Measurements from ENCODE around the gene CLNK. TPM values are rescaled to one million over a fixed set of nuclear protein-coding genes. Genes with fewer than 3 reads are reported as not detected.
A peak's percentile ranks its signal among the peaks of the same experiment; 100 is the strongest.
"Not testable (repeated sequence)": the region's sequence is repeated elsewhere in the genome, so short reads cannot be mapped to it uniquely, and the experiment has no call there.

The CLNK gene
- total and polyA plus RNA-seq, 12 donors, result 0.07 to 0.35 (median 0.26) TPM; not detected in 9

GRCh38 chr4:10622728-10623127 is 61.8 kb downstream of the CLNK start:
- no peaks in the 10 kb centered on the region for H3K27me3 ChIP-seq
- no peaks in the 10 kb centered on the region for H3K4me1 ChIP-seq (replicated peaks in 1 of 2)
- WGBS, 4 donors, result 78 to 94% (median 83%) methylated on average over 2 of the region's 2 CpGs
- intact Hi-C loops (cut with DNase I), result no loop called here
- DNase-seq, result no peak
- TF ChIP-seq POLR2A (IDR thresholded peaks at IDR 0.05), result no peak
- TF ChIP-seq, protein P1, sequence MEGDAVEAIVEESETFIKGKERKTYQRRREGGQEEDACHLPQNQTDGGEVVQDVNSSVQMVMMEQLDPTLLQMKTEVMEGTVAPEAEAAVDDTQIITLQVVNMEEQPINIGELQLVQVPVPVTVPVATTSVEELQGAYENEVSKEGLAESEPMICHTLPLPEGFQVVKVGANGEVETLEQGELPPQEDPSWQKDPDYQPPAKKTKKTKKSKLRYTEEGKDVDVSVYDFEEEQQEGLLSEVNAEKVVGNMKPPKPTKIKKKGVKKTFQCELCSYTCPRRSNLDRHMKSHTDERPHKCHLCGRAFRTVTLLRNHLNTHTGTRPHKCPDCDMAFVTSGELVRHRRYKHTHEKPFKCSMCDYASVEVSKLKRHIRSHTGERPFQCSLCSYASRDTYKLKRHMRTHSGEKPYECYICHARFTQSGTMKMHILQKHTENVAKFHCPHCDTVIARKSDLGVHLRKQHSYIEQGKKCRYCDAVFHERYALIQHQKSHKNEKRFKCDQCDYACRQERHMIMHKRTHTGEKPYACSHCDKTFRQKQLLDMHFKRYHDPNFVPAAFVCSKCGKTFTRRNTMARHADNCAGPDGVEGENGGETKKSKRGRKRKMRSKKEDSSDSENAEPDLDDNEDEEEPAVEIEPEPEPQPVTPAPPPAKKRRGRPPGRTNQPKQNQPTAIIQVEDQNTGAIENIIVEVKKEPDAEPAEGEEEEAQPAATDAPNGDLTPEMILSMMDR (IDR thresholded peaks at IDR 0.05), result peak in 1 of 6 experiments; percentile 8
- H3K9me3 ChIP-seq (replicated peaks in 1 of 3), result no peaks in the 10 kb centered on the region
- no peak overlapping the region for H3K27ac ChIP-seq
- H3K36me3 ChIP-seq (replicated peaks in 1 of 2), result no peaks in the 10 kb centered on the region
- H3K4me3 ChIP-seq, result no peak overlapping the region

- H3K36me3 ChIP-seq (replicated peaks in 1 of 2), result no peaks in the 10 kb centered on the region
- no peaks in the 10 kb centered on the region for H3K9me3 ChIP-seq (replicated peaks in 1 of 3)
- H3K27me3 ChIP-seq, result no peaks in the 10 kb centered on the region
- TF ChIP-seq, protein P1 (IDR thresholded peaks at IDR 0.05), result no peak
- no peak for TF ChIP-seq POLR2A (IDR thresholded peaks at IDR 0.05)
- H3K4me1 ChIP-seq (replicated peaks in 1 of 2), result no peaks in the 10 kb centered on the region
- WGBS, 4 donors, result 60 to 71% (median 63%) methylated on average over 13 of the region's 13 CpGs
- H3K27ac ChIP-seq, result no peak overlapping the region
- intact Hi-C loops (cut with DNase I), result no loop called here
- DNase-seq, result peak in 6 of 7 donors; percentile 16 to 36 (median 22)
- no peak overlapping the region for H3K4me3 ChIP-seq
Measured at GRCh38 chr4:10620935-10621488, 63.6 kb downstream of the CLNK start.

- WGBS, 4 donors, result 84 to 92% (median 85%) methylated on average over 11 of the region's 11 CpGs
- H3K27me3 ChIP-seq, result no peaks in the 10 kb centered on the region
- TF ChIP-seq, protein P1 (IDR thresholded peaks at IDR 0.05), result no peak
- TF ChIP-seq POLR2A (IDR thresholded peaks at IDR 0.05), result no peak
- no peaks in the 10 kb centered on the region for H3K9me3 ChIP-seq (replicated peaks in 1 of 3)
- no peaks in the 10 kb centered on the region for H3K36me3 ChIP-seq (replicated peaks in 1 of 2)
- no peak overlapping the region for H3K27ac ChIP-seq
- no peak for DNase-seq
- intact Hi-C loops (cut with DNase I), result no loop called here
- H3K4me3 ChIP-seq, result no peak overlapping the region
- H3K4me1 ChIP-seq (replicated peaks in 1 of 2), result no peaks in the 10 kb centered on the region
Measured at GRCh38 chr4:10619855-10620254, 64.7 kb downstream of the CLNK start.

DNA sequence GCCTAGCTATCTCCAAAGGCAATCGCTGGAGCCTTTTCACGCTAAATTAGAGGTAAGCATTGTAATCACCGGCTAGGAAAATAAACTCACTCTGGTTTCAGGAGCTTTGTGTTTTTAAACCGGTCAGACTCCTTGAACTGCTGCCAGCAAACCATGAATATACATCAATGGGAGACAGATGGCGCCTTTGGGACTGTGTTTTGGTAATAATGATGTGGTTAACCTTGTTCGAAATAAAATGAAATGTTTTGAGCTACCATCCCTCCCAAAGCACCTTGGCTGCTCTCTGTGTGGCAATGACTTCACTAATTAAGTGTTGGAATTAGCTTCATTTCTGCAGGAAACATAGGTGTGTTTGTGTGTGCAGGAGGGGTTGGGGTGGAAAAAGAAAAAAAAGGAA is 65.3 kb downstream of the CLNK start:
- Histone ChIP-seq H3K4me1 (replicated peaks in 1 of 2) (no peaks in the 10 kb centered on the region), H3K4me3 (no peak overlapping the region), H3K36me3 (replicated peaks in 1 of 2) (no peaks in the 10 kb centered on the region), H3K27ac (no peak overlapping the region), H3K9me3 (replicated peaks in 1 of 3) (no peaks in the 10 kb centered on the region), H3K27me3 (no peaks in the 10 kb centered on the region)
- DNase-seq, result peak in 1 of 7 donors; percentile 4
- 28 to 56% (median 39%) methylated on average over 6 of the region's 6 CpGs for WGBS, 4 donors
- no peak for TF ChIP-seq POLR2A (IDR thresholded peaks at IDR 0.05)
- TF ChIP-seq, protein P1 (IDR thresholded peaks at IDR 0.05), result no peak
- intact Hi-C loops (cut with DNase I), result no loop called here

GRCh38 chr4:10614926-10615325 is 69.6 kb downstream of the CLNK start:
- H3K27ac ChIP-seq; DNase-seq; H3K27me3 ChIP-seq; intact Hi-C loops (cut with DNase I); H3K36me3 ChIP-seq (replicated peaks in 1 of 2); H3K4me1 ChIP-seq (replicated peaks in 1 of 2); H3K9me3 ChIP-seq (replicated peaks in 1 of 3); H3K4me3 ChIP-seq: not testable (repeated sequence)
- WGBS, 4 donors, result 87 to 93% (median 91%) methylated on average over 8 of the region's 8 CpGs
